ELF-1 (cell line): ENCODE data around the gene GPR137B.
"Not testable (repeated sequence)": the region's sequence is repeated elsewhere in the genome, so short reads cannot be mapped to it uniquely, and the experiment has no call there.

Experiments used
- DNase-seq: peaks from one replicate; pipeline ENCODE4 v3.0.0-alpha.2; 2016; ENCODE audit warnings: low read depth, low spot score

Gene GPR137B

GRCh38 chr1:236142253-236143103, at the start of gene GPR137B:
Gene GPR137B (plus strand): TSS chr1:236142539. CDS start chr1:236142623, 84 bp downstream.
- peak; percentile 41 for DNase-seq

GRCh38 chr1:236092899-236093298, 49.4 kb upstream of the GPR137B start:
- DNase-seq: no peak

GRCh38 chr1:236095705-236096520, 46.4 kb upstream of the GPR137B start:
- no peak for DNase-seq

- not testable (repeated sequence) for DNase-seq
Measured at GRCh38 chr1:236096660-236097482, 45.5 kb upstream of the GPR137B start.

GRCh38 chr1:236098267-236098666, 44.1 kb upstream of the GPR137B start:
- no peak for DNase-seq

- DNase-seq: peak; percentile 42
Measured at GRCh38 chr1:236099355-236099974, 42.9 kb upstream of the GPR137B start.

GRCh38 chr1:236100799-236101198, 41.5 kb upstream of the GPR137B start:
- no peak for DNase-seq

GRCh38 chr1:236101233-236102200, 40.8 kb upstream of the GPR137B start:
- no peak for DNase-seq

GRCh38 chr1:236102611-236103010, 39.7 kb upstream of the GPR137B start:
- DNase-seq: no peak

- DNase-seq: peak; percentile 86
Measured at GRCh38 chr1:236103059-236103458, 39.3 kb upstream of the GPR137B start.

GRCh38 chr1:236103646-236104218, 38.6 kb upstream of the GPR137B start:
- peak; percentile 76 for DNase-seq

GRCh38 chr1:236107121-236107907, 35.0 kb upstream of the GPR137B start:
- no peak for DNase-seq

- no peak for DNase-seq
Measured at GRCh38 chr1:236108027-236108648, 34.2 kb upstream of the GPR137B start.

- no peak for DNase-seq
Measured at GRCh38 chr1:236110137-236110536, 32.2 kb upstream of the GPR137B start.

GRCh38 chr1:236111527-236112331, 30.6 kb upstream of the GPR137B start:
- DNase-seq: no peak

GRCh38 chr1:236112332-236112627, 30.1 kb upstream of the GPR137B start:
- no peak for DNase-seq

GRCh38 chr1:236113324-236114032, 28.9 kb upstream of the GPR137B start:
- DNase-seq: no peak
